Kidney epithelial cell (primary cell): Measurements from ENCODE around the gene FEM1B. TPM values are rescaled to one million over a fixed set of nuclear protein-coding genes. Genes with fewer than 3 reads are reported as not detected.

Experiments used
- DNase-seq: peaks from one replicate; pipeline ENCODE4 v3.0.0-alpha.2; 2010; ENCODE audit warnings: low read depth
- H3K27me3 ChIP-seq: 2 replicates; pipeline ENCODE4 v1.6.0; 2011; ENCODE audit warnings: low read length; ENCODE audit not compliant: control insufficient read depth, insufficient read depth
- H3K36me3 ChIP-seq: 2 replicates; pipeline ENCODE4 v1.5.1; 2011; ENCODE audit warnings: low read length; ENCODE audit not compliant: control insufficient read depth, insufficient read depth
- H3K4me3 ChIP-seq: 2 replicates; pipeline ENCODE4 v1.5.1; 2011; ENCODE audit warnings: low read depth, mild to moderate bottlenecking, control low read depth, low read length
- total RNA-seq: library from RNA; depleted of rRNA; stranded (reverse); fragments of >200 nt; gene quantifications from 2 replicates; pipeline ENCODE4 v1.2.3, GENCODE V29; 2015
- TF ChIP-seq, protein P1 (sequence below): IDR thresholded peaks from 2 replicates; pipeline ENCODE4 v1.5.1; 2011; ENCODE audit warnings: mild to moderate bottlenecking, moderate library complexity, low read length, control low read depth, inconsistent platforms; ENCODE audit not compliant: insufficient read depth, poor library complexity, severe bottlenecking

FEM1B gene
- total RNA-seq, 1 donor from 2014 or later: 37.6 TPM

DNA sequence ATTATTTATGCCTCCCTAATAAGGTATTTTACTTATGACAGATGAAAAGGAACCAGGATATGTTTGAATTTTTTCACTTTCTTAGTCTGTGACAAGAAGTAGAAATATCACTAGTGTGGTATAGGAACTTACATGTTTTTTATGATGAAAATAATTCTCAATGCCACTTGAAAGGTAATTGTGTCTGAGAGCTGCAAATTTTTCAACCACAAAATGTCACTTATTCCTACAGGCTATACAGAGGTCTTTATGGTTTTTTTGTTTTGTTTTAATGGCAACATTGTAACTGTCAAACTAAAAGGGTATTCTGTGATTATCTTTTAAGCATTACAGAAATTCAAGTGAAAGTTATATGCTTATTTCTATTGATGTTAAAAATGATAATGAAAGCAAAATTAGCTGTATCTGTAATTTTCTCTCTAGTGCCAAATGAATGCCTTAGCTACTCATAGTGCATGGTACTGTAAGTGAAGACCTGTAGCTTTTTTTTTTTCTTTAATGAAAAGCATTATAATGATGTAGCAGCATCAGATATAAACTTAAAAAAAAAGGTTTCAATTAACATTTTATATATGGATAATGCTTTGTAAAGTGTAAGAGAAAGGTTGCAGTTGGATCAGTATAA lies 14.7 kb downstream of the FEM1B start:
- TF ChIP-seq, protein P1, sequence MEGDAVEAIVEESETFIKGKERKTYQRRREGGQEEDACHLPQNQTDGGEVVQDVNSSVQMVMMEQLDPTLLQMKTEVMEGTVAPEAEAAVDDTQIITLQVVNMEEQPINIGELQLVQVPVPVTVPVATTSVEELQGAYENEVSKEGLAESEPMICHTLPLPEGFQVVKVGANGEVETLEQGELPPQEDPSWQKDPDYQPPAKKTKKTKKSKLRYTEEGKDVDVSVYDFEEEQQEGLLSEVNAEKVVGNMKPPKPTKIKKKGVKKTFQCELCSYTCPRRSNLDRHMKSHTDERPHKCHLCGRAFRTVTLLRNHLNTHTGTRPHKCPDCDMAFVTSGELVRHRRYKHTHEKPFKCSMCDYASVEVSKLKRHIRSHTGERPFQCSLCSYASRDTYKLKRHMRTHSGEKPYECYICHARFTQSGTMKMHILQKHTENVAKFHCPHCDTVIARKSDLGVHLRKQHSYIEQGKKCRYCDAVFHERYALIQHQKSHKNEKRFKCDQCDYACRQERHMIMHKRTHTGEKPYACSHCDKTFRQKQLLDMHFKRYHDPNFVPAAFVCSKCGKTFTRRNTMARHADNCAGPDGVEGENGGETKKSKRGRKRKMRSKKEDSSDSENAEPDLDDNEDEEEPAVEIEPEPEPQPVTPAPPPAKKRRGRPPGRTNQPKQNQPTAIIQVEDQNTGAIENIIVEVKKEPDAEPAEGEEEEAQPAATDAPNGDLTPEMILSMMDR: no peak

DNA sequence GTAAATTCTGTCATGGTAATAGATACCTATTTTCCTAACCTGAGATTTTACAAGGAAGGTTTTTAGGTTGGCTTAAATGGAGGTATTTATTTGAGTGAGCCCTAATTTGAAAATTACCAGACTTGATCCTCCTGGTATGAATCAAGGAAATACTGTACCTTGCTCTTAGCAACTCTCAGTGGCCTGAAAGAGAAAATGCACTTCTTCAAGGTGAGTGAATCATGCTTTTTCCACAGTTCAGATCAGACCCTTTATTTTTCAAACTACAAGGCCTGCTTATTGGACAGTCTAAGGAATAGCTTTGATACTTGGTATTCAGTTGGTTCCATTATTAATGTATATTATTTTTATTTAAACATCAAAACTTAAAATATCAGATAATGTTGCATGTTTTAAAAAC lies 15.4 kb downstream of the FEM1B start:
- TF ChIP-seq, protein P1: no peak
- Histone ChIP-seq H3K27me3 (no peaks in the 10 kb centered on the region), H3K4me3 (no peak overlapping the region), H3K36me3 (peaks cover 1% of the 10 kb centered on the region)
- DNase-seq: no peak

More for the DNA sequence above, 14.7 kb downstream of the FEM1B start:
- no peak for DNase-seq
- Histone ChIP-seq H3K36me3 (peaks cover 1% of the 10 kb centered on the region), H3K4me3 (no peak overlapping the region), H3K27me3 (no peaks in the 10 kb centered on the region)

DNA sequence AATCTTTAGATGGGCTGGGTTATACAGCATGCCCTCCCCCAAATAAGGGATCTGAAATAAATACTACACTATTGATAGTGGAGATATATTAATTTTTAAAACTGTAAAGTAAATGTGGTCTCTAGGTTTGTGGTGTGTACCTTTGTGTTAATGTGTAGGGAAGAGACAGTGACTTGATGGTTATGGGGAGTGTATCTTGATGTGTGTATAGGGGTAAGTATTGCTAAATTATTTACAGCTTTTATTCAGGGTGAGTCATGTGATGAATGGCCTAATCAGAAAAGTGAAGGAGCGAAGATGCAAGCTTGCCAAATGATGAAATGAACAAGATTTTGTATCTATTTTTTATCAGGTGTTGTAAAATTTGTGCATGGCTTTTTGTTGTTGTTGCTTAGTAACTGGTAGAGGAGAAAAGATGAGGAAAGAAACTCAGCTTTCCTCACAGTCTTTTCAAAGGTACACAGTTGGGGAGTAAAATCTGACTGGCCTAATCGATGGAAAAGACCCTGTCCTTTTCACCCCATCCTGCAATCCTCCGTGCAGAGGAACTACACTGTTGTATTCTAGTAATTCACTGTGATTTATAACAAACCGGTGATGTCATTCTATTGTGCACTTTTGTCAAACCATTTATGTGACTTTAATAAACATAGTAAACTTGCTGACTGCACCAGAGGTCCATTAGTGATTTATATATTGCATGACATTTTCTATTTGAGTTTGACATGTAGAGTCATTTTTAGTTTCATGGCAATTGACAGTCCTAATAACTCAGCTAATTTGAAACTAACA lies 17.7 kb downstream of the FEM1B start:
- Histone ChIP-seq H3K4me3 (no peak overlapping the region), H3K36me3 (no peaks in the 10 kb centered on the region), H3K27me3 (no peaks in the 10 kb centered on the region)
- TF ChIP-seq, protein P1: no peak
- DNase-seq: no peak

DNA sequence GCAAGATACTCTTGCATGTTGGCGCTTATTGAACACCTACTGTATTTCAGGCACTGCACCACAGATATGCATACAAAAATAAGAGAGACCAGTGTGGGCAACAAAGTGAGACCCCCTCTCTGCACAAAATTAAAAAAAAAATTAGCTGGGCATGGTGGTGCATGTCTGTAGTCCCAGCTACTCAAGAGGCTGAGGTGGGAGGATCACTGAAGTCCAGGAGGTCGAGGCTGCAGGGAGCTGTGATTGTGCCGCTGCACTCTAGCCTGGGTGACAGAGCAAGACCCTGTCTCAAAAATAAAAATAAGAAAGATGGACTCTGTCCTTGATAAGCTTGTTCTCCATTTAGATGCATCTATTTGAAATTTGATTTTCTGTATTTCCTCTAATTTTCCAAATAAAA lies 20.8 kb downstream of the FEM1B start:
- Histone ChIP-seq H3K27me3 (no peaks in the 10 kb centered on the region), H3K36me3 (no peaks in the 10 kb centered on the region), H3K4me3 (no peak overlapping the region)
- DNase-seq: no peak
- TF ChIP-seq, protein P1: no peak

DNA sequence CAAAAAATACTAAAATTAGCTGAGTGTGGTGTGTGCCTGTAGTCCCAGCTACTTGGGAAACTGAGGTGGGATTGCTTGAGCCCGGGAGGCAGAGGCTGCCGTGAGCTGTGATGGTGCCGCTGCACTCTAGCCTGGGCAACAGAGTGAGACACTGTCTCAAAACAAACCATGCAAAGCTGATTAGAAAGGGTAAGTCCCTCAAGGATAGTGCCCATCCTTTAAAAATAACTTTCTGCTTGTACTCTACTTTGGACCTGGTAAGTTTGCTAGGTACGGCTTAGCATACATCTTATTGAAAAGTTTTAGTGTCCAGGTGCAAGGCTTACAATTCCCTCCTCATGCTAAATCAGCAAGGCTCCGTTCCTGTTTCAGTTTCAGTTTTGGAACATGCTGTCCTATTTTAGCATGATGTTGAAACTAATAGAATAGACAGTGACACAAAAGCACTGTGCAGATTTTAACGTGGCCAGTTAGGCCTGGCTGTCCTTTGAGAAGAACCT lies 21.4 kb downstream of the FEM1B start:
- no peak for DNase-seq
- H3K27me3 ChIP-seq: no peaks in the 10 kb centered on the region
- H3K4me3 ChIP-seq: no peak overlapping the region
- H3K36me3 ChIP-seq: no peaks in the 10 kb centered on the region
- TF ChIP-seq, protein P1: no peak
